ENCODE results near the gene BTBD7. TPM values are rescaled to one million over a fixed set of nuclear protein-coding genes. Genes with fewer than 3 reads are reported as not detected.

BTBD7 gene
- total and polyA plus RNA-seq, 2 donors (not counting 1 experiment from before 2014, with no cell fraction given), result 8.1 to 48.6 TPM

GRCh38 chr14:93343266-93343665 is 10.4 kb upstream of the BTBD7 start:
- intact Hi-C loops (cut with micrococcal nuclease), result no loop called here
- Mint-ChIP-seq H3K27me3 (no peaks in the 10 kb centered on the region), H3K4me1 (peaks cover 6% of the 10 kb centered on the region), H3K9me3 (ENCODE audit: insufficient read depth) (peaks cover 7% of the 10 kb centered on the region), H3K4me3 (no peak overlapping the region), H3K27ac (no peak overlapping the region)
- Histone ChIP-seq H3K27ac (ENCODE audit: low read length in 2 of 2) (no peak overlapping the region), H3K27me3 (replicated peaks in 1 of 4; ENCODE audit: control extremely low read depth in 1 of 4, control insufficient read depth in 3 of 4, insufficient read depth in 4 of 4, low read length in 3 of 4) (no peaks in the 10 kb centered on the region), H3K9me3 (ENCODE audit: control extremely low read depth in 1 of 3, control insufficient read depth in 2 of 3, insufficient read depth in 1 of 3, low read length in 2 of 3) (peaks cover 4 to 29% (median 9%) of the 10 kb centered on the region in 3 donors), H3K4me1 (ENCODE audit: control insufficient read depth in 2 of 2, insufficient read depth in 2 of 2, low read length in 2 of 2) (peaks cover 0 to 5% of the 10 kb centered on the region in 2 donors), H3K36me3 (replicated peaks in 1 of 2; ENCODE audit: control extremely low read depth in 1 of 2, control insufficient read depth in 1 of 2, extremely low read depth in 1 of 2, insufficient read depth in 2 of 2, low read length in 1 of 2) (no peaks in the 10 kb centered on the region), H4K20me1 (ENCODE audit: control insufficient read depth, insufficient read depth, low read length, poor library complexity, severe bottlenecking) (no peaks in the 10 kb centered on the region), H3K4me3 (ENCODE audit: control extremely low read depth in 1 of 5, extremely low read depth in 1 of 5, insufficient read depth in 1 of 5, low read depth in 2 of 5, low read length in 4 of 5) (no peak overlapping the region), H3K79me2 (ENCODE audit: control insufficient read depth, insufficient read depth, low read length) (no peaks in the 10 kb centered on the region), H3K4me2 (replicated peaks; ENCODE audit: low read depth, low read length, poor library complexity, severe bottlenecking) (no peak overlapping the region), H2AFZ (ENCODE audit: insufficient read depth, low read depth, low read length, poor library complexity, severe bottlenecking) (no peak overlapping the region), H3K9ac (ENCODE audit: low read length) (no peak overlapping the region)
- TF ChIP-seq EZH2 (IDR thresholded peaks at IDR 0.05; ENCODE audit: borderline replicate concordance, insufficient read depth, low read depth, low read length, poor library complexity, severe bottlenecking), result no peak
- TF ChIP-seq, protein P1, sequence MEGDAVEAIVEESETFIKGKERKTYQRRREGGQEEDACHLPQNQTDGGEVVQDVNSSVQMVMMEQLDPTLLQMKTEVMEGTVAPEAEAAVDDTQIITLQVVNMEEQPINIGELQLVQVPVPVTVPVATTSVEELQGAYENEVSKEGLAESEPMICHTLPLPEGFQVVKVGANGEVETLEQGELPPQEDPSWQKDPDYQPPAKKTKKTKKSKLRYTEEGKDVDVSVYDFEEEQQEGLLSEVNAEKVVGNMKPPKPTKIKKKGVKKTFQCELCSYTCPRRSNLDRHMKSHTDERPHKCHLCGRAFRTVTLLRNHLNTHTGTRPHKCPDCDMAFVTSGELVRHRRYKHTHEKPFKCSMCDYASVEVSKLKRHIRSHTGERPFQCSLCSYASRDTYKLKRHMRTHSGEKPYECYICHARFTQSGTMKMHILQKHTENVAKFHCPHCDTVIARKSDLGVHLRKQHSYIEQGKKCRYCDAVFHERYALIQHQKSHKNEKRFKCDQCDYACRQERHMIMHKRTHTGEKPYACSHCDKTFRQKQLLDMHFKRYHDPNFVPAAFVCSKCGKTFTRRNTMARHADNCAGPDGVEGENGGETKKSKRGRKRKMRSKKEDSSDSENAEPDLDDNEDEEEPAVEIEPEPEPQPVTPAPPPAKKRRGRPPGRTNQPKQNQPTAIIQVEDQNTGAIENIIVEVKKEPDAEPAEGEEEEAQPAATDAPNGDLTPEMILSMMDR (IDR thresholded peaks at IDR 0.05), result no peak
- ATAC-seq (ENCODE audit: low read depth) (no peak), DNase-seq (no peak)
- WGBS (ENCODE audit: insufficient coverage), result no CpG with 5 or more reads among the region's 1 CpG
- ChIA-PET POLR2A (no interaction called here), CTCF (interaction anchor here (0.6 to 1.0 kb wide), 2 partner anchors 9 to 163 kb away, joined by 3 read pairs; no protein-coding TSS in a partner anchor)

GRCh38 chr14:93337884-93338283 is 5.0 kb upstream of the BTBD7 start:
- 95% methylated on average over 6 of the region's 7 CpGs for WGBS (ENCODE audit: insufficient coverage)
- Histone ChIP-seq H3K27ac (ENCODE audit: low read length in 2 of 2) (no peak overlapping the region), H3K4me2 (replicated peaks; ENCODE audit: low read depth, low read length, poor library complexity, severe bottlenecking) (no peak overlapping the region), H3K36me3 (replicated peaks in 1 of 2; ENCODE audit: control extremely low read depth in 1 of 2, control insufficient read depth in 1 of 2, extremely low read depth in 1 of 2, insufficient read depth in 2 of 2, low read length in 1 of 2) (no peaks in the 10 kb centered on the region), H2AFZ (ENCODE audit: insufficient read depth, low read depth, low read length, poor library complexity, severe bottlenecking) (no peak overlapping the region), H3K4me3 (ENCODE audit: control extremely low read depth in 1 of 5, extremely low read depth in 1 of 5, insufficient read depth in 1 of 5, low read depth in 2 of 5, low read length in 4 of 5) (no peak overlapping the region), H3K9me3 (ENCODE audit: control extremely low read depth in 1 of 3, control insufficient read depth in 2 of 3, insufficient read depth in 1 of 3, low read length in 2 of 3) (peaks cover 2 to 31% (median 15%) of the 10 kb centered on the region in 3 donors), H3K9ac (ENCODE audit: low read length) (no peak overlapping the region), H3K79me2 (ENCODE audit: control insufficient read depth, insufficient read depth, low read length) (no peaks in the 10 kb centered on the region), H3K27me3 (replicated peaks in 1 of 4; ENCODE audit: control extremely low read depth in 1 of 4, control insufficient read depth in 3 of 4, insufficient read depth in 4 of 4, low read length in 3 of 4) (no peaks in the 10 kb centered on the region), H3K4me1 (ENCODE audit: control insufficient read depth in 2 of 2, insufficient read depth in 2 of 2, low read length in 2 of 2) (peaks cover 6% of the 10 kb centered on the region in 2 donors), H4K20me1 (ENCODE audit: control insufficient read depth, insufficient read depth, low read length, poor library complexity, severe bottlenecking) (no peaks in the 10 kb centered on the region)
- DNase-seq (no peak), ATAC-seq (ENCODE audit: low read depth) (no peak)
- Mint-ChIP-seq H3K27ac (no peak overlapping the region), H3K4me1 (peaks cover 14% of the 10 kb centered on the region), H3K27me3 (no peaks in the 10 kb centered on the region), H3K4me3 (no peak overlapping the region), H3K9me3 (ENCODE audit: insufficient read depth) (peaks cover 6% of the 10 kb centered on the region)
- ChIA-PET CTCF (interaction anchor here (1.0 to 1.3 kb wide), 2 partner anchors 10 to 31 kb away, joined by 3 to 4 read pairs; no protein-coding TSS in a partner anchor), POLR2A (no interaction called here)
- intact Hi-C loops (cut with micrococcal nuclease), result no loop called here
- TF ChIP-seq, protein P1 (IDR thresholded peaks at IDR 0.05), result no peak
- no peak for TF ChIP-seq EZH2 (IDR thresholded peaks at IDR 0.05; ENCODE audit: borderline replicate concordance, insufficient read depth, low read depth, low read length, poor library complexity, severe bottlenecking)
